Pancreas (tissue), 10 donors: ENCODE results near the gene PITPNM2. TPM values are rescaled to one million over a fixed set of nuclear protein-coding genes. Genes with fewer than 3 reads are reported as not detected.
A peak's percentile ranks its signal among the peaks of the same experiment; 100 is the strongest.

ENCODE experiments used
- ATAC-seq, 4 donors: fragments of 200-7000 bp; cut with Tn5 transposase; one replicate each; pipeline versions ENCODE4 v1.8.0 to v1.9.1; 2020; ENCODE audit warnings: mild to moderate bottlenecking in 4 of 4, moderate library complexity in 4 of 4
- DNase-seq, 6 donors: peaks; one replicate each; pipeline ENCODE4 v3.0.0-alpha.2; 2020
- FAIRE-seq: peaks from 2 replicates; lab custom pipeline; 2012; peaks lifted over from hg19 to GRCh38; lab: Jason Lieb, UNC
- H3K27ac ChIP-seq, 4 donors: fragments of 200-600 bp; sonication (generic); 1 replicate in 3 of 4; 2 replicates in 1 of 4; pipeline versions ENCODE4 v1.5.0 to v1.8.0; 2020
- H3K27me3 ChIP-seq, 4 donors: fragments of 200-600 bp; one replicate each; pipeline ENCODE4 v1.8.0; 2021
- H3K36me3 ChIP-seq, 3 donors: fragments of 200-600 bp; sonication (generic) in 1 of 3; one replicate each; pipeline versions ENCODE4 v1.5.0 to v1.8.0; 2020 to 2021
- H3K4me1 ChIP-seq, 3 donors: fragments of 200-600 bp; one replicate each; pipeline ENCODE4 v1.8.0; 2021
- H3K4me3 ChIP-seq, 4 donors: fragments of 200-600 bp; sonication (generic) in 2 of 4; one replicate each; pipeline versions ENCODE4 v1.5.0 to v1.8.0; 2020 to 2021
- H3K9me3 ChIP-seq, 4 donors: fragments of 200-600 bp; one replicate each; pipeline ENCODE4 v1.8.0; 2021
- CTCF ChIP-seq, 4 donors: fragments of 200-600 bp; sonication (generic) in 3 of 4; IDR thresholded peaks; one replicate each; pipeline versions ENCODE4 v1.5.0 to v1.8.0; 2021; ENCODE audit warnings: antibody characterized with exemption in 4 of 4
- WGBS, 2 donors: extraction: QIAGEN DNeasy Blood & Tissue Kit; methylation state at CpG; one replicate each; pipeline ENCODE4 v1.1.7; 2013; 5-methylcytosine and 5-hydroxymethylcytosine counted together
- intact Hi-C, 3 donors: fragments of 100-400 bp; cut with DNase I; formaldehyde crosslinking; loops; one replicate each; pipeline versions ENCODE4 v1.11.1 to v1.14.2; 2022
- polyA plus RNA-seq, 2 donors: library from polyadenylated mRNA; stranded (reverse); fragments of 200-250 nt; gene quantifications; one replicate each; pipeline ENCODE4 v1.2.3, GENCODE V29; 2013
- total RNA-seq, 6 donors: library from RNA; stranded (reverse); fragmentation: NEBNext Ultra II Directional in 4 of 6; extraction: Animal tissue kit (Norgen Biotek cat#: 25700) in 4 of 6; gene quantifications; one replicate each; pipeline versions ENCODE4 v1.2.1 to v1.2.4, GENCODE V29; 2021 to 2023
- donor health status: healthy with polysubstance abuse.
- donor health status: DM: no; HTN: no; CAD: no; lungs with moderate emphysema.
- donor health status: DM: no; HTN: no; CAD: no.
- donor health status: control.
- donor health status: control.
- donor health status: Bipolar disorder and iron deficiency.
- donor health status: DM: yes; HTN: yes; CAD: no.
- donor health status: DM: no; HTN: no; CAD: no.
- donor health status: DM: no; HTN: no; CAD: no.
- donor health status: DM: yes; HTN: yes; CAD: no.

PITPNM2 gene
- total and polyA plus RNA-seq, 8 donors: 4.4 to 13.2 (median 6.4) TPM

DNA sequence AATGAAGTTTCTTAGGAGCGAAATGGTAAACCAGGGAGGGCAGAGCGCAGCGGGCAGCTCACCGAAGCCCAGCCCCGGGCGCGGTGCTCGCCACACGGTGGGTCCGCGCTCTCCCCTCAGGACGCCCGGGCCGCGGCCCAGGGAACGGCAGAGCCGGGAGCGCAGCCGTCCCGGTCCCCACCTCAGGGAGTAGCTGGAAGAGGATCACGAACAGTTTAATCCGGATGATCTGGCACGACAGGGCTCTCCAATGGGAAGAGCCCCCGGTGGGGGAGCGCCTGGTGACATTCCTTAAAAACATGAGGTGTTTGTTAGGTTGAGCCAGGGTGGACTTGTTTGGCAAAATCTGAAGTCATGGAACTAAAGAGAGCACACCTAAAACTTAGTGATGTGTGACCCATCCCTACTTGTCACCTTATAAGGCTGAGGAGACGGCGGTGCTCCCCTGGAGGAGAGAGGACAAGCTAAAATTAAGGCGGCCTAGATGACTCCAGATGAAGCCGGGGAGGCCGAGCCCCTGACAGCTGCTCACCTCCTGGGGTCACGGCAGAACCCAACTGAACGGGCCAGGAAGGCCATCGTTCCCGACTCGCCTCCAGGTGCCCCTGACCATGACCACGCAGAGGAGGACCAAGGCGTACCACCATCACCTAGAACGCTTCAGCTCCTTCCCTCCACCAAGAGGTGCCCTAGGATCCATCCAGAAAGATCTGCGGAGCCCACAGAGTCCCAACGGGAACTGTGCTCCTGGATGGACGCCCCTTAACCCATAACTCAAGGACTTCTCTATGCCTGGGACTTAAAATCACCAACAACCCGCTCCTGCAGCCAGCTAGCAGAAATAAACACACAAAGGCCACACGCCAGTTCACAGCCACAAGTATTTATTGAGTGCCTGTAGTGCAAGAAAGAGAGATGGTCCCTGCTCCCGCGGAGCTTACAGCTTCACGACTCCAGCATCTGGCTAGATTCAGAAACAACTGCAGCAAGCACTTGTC, 866 bp upstream of the PITPNM2 start:
- H3K36me3 ChIP-seq: no peaks in the 10 kb centered on the region
- H3K9me3 ChIP-seq: no peaks in the 10 kb centered on the region
- ATAC-seq (peak; percentile 44 to 54 (median 49)), DNase-seq (peak in 4 of 6 donors; percentile 19 to 74 (median 54)), FAIRE-seq (no peak)
- intact Hi-C loops: no loop called here
- TF ChIP-seq CTCF (IDR thresholded peaks at IDR 0.05): no peak
- 41% methylated on average over 46 of the region's 46 CpGs for WGBS, 2 donors
- H3K4me3 ChIP-seq: peak overlapping the region; percentile 50 to 86 (median 74)
- no peaks in the 10 kb centered on the region for H3K27me3 ChIP-seq
- H3K27ac ChIP-seq: peak overlapping the region; percentile 64 to 85 (median 77)
- H3K4me1 ChIP-seq: peaks cover 0 to 11% (median 0%) of the 10 kb centered on the region in 3 donors

DNA sequence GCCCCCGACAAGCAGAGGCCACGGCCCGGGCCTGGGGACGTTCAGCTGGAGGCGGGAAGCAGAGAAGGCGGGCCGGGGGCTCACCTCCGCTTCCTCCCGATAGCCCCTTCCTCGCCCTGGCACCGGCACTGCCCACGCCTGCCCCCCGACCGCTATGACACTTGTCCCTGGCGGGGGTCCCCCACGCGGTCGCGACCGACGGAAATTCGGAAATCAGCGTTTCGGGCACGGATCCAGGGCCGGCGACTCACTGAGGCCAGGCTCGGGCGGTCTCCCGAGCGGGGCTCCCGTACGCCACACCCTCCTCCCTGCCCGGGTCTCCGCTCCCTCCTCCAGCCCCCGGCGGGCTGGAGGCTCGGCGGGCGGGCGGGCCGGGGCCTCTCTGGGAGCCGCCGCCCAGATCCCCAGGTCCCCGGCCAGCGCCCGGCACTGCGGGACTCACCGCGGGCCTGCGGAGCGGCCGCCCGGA, 581 bp downstream of the PITPNM2 start:
- Histone ChIP-seq H3K4me1 (peaks cover 0 to 11% (median 0%) of the 10 kb centered on the region in 3 donors), H3K27ac (peak overlapping the region in 3 of 4 donors; percentile 27 to 53 (median 33)), H3K9me3 (no peaks in the 10 kb centered on the region), H3K27me3 (no peaks in the 10 kb centered on the region), H3K36me3 (no peaks in the 10 kb centered on the region), H3K4me3 (peak overlapping the region; percentile 51 to 77 (median 60))
- ATAC-seq (peak; percentile 19 to 64 (median 51)), DNase-seq (peak; percentile 33 to 80 (median 56)), FAIRE-seq (no peak)
- TF ChIP-seq CTCF (IDR thresholded peaks at IDR 0.05): no peak
- WGBS, 2 donors: 1% methylated on average over 39 to 54 of the region's 54 CpGs
- intact Hi-C loops: no loop called here

- DNase-seq (peak in 2 of 6 donors; percentile 19 to 60), FAIRE-seq (no peak), ATAC-seq (peak in 3 of 4 donors; percentile 3 to 38 (median 30))
- intact Hi-C loops: no loop called here
- H3K27ac ChIP-seq: peak overlapping the region in 2 of 4 donors; percentile 27 to 53
- no peaks in the 10 kb centered on the region for H3K36me3 ChIP-seq
- H3K9me3 ChIP-seq: no peaks in the 10 kb centered on the region
- 17 to 26% methylated on average over 22 of the region's 22 CpGs for WGBS, 2 donors
- no peaks in the 10 kb centered on the region for H3K27me3 ChIP-seq
- peaks cover 0 to 11% (median 0%) of the 10 kb centered on the region in 3 donors for H3K4me1 ChIP-seq
- peak overlapping the region; percentile 51 to 77 (median 60) for H3K4me3 ChIP-seq
- TF ChIP-seq CTCF (IDR thresholded peaks at IDR 0.05): no peak
These were observed 1.2 kb downstream of the PITPNM2 start for GRCh38 chr12:123149501-123150274.

- Histone ChIP-seq H3K36me3 (no peaks in the 10 kb centered on the region), H3K9me3 (no peaks in the 10 kb centered on the region), H3K27me3 (no peaks in the 10 kb centered on the region), H3K4me1 (peaks cover 0 to 11% (median 0%) of the 10 kb centered on the region in 3 donors), H3K27ac (no peak overlapping the region), H3K4me3 (peak overlapping the region in 1 of 4 donors; percentile 63)
- DNase-seq (no peak), ATAC-seq (no peak), FAIRE-seq (no peak)
- intact Hi-C loops: no loop called here
- WGBS, 2 donors: 92 to 96% methylated on average over 3 of the region's 3 CpGs
- no peak for TF ChIP-seq CTCF (IDR thresholded peaks at IDR 0.05)
These were observed 1.8 kb downstream of the PITPNM2 start for GRCh38 chr12:123149088-123149487.
